Measurements from ENCODE around the gene OR8B3.

Gene OR8B3

GRCh38 chr11:124346311-124346955, 52.4 kb downstream of the OR8B3 start:
- no peak for DNase-seq
